Suprapubic skin (tissue), 3 donors: Measurements from ENCODE around the gene RAD50.

Source experiments
- CTCF ChIP-seq, 2 donors: fragments of 200-600 bp in 1 of 2; fragments of 450-650 bp in 1 of 2; sonication (generic) in 1 of 2; IDR thresholded peaks; one replicate each; pipeline ENCODE4 v1.5.1; 2016 to 2019; ENCODE audit warnings: antibody characterized with exemption in 2 of 2, mild to moderate bottlenecking in 1 of 2, moderate library complexity in 1 of 2
- EP300 ChIP-seq: sonication (generic); formaldehyde crosslinking; IDR thresholded peaks from one replicate; pipeline ENCODE4 v1.6.1; 2017; ENCODE audit warnings: antibody characterized with exemption
- POLR2A ChIP-seq, 2 donors: fragments of 450-650 bp; IDR thresholded peaks; one replicate each; pipeline ENCODE4 v1.6.1; 2017; ENCODE audit warnings: antibody characterized with exemption in 2 of 2, mild to moderate bottlenecking in 2 of 2, moderate library complexity in 2 of 2

GRCh38 chr5:132629230-132629944 lies 72.6 kb downstream of the RAD50 start:
- TF ChIP-seq CTCF (IDR thresholded peaks at IDR 0.05): no peak
- TF ChIP-seq POLR2A (IDR thresholded peaks at IDR 0.05): no peak
- TF ChIP-seq EP300: no peak
